Retinal pigment epithelial cell (primary cell): Measurements from ENCODE around the gene PPP2R2C.
A peak's percentile ranks its signal among the peaks of the same experiment; 100 is the strongest.

ENCODE experiments used
- DNase-seq: peaks from one replicate; pipeline ENCODE4 v3.0.0-alpha.2; 2010; ENCODE audit warnings: low read depth
- H3K4me3 ChIP-seq: 2 replicates; pipeline ENCODE4 v1.5.1; 2011; ENCODE audit warnings: mild to moderate bottlenecking, low read length, control low read depth, moderate library complexity
- CTCF ChIP-seq: conservative IDR thresholded peaks from 2 replicates; pipeline ENCODE4 v1.5.1; 2011; ENCODE audit warnings: low read depth, low read length, control low read depth, inconsistent platforms

The PPP2R2C gene

GRCh38 chr4:6335040-6335590, 137.3 kb downstream of the PPP2R2C start:
- no peak for DNase-seq
- TF ChIP-seq CTCF, result no peak
- H3K4me3 ChIP-seq, result no peak overlapping the region

- no peak for DNase-seq
- no peak overlapping the region for H3K4me3 ChIP-seq
- TF ChIP-seq CTCF, result no peak
Measured at GRCh38 chr4:6334203-6334887, 138.1 kb downstream of the PPP2R2C start.

GRCh38 chr4:6333301-6334202, 138.9 kb downstream of the PPP2R2C start:
- no peak for DNase-seq
- no peak overlapping the region for H3K4me3 ChIP-seq
- TF ChIP-seq CTCF, result peak; percentile 63

- DNase-seq, result no peak
- no peak for TF ChIP-seq CTCF
- no peak overlapping the region for H3K4me3 ChIP-seq
Measured at GRCh38 chr4:6332669-6333050, 139.8 kb downstream of the PPP2R2C start.

- DNase-seq, result no peak
- H3K4me3 ChIP-seq, result no peak overlapping the region
- peak; percentile 92 for TF ChIP-seq CTCF
Measured at GRCh38 chr4:6332042-6332668, 140.3 kb downstream of the PPP2R2C start.

- H3K4me3 ChIP-seq, result no peak overlapping the region
- DNase-seq, result no peak
- no peak for TF ChIP-seq CTCF
Measured at GRCh38 chr4:6331468-6331867, 140.9 kb downstream of the PPP2R2C start.
